ENCODE results near the gene GPR26. TPM values are rescaled to one million over a fixed set of nuclear protein-coding genes. Genes with fewer than 3 reads are reported as not detected.

The GPR26 gene
- total and polyA plus RNA-seq, 11 donors = not detected

GRCh38 chr10:123715546-123715945 is 49.4 kb downstream of the GPR26 start:
- intact Hi-C loops (cut with DNase I) = no loop called here
- DNase-seq (no peak), ATAC-seq (no peak)
- TF ChIP-seq CTCF (IDR thresholded peaks at IDR 0.05) (no peak), POLR2A (IDR thresholded peaks at IDR 0.05) (no peak)
- H3K36me3 ChIP-seq = no peaks in the 10 kb centered on the region
- 61 to 69% (median 64%) methylated on average over 2 of the region's 2 CpGs for WGBS, 4 donors
- H3K4me3 ChIP-seq = no peak overlapping the region
- peaks cover 0 to 13% (median 0%) of the 10 kb centered on the region in 12 donors for H3K9me3 ChIP-seq
- no peak overlapping the region for H3K27ac ChIP-seq
- no peaks in the 10 kb centered on the region for H3K4me1 ChIP-seq
- H3K27me3 ChIP-seq = peaks cover 0 to under 1% (median 0%) of the 10 kb centered on the region in 9 donors

- no peak for DNase-seq
- Histone ChIP-seq H3K4me1 (no peaks in the 10 kb centered on the region), H3K9me3 (peaks cover 0 to 13% (median 0%) of the 10 kb centered on the region in 12 donors), H3K36me3 (no peaks in the 10 kb centered on the region), H3K27ac (no peak overlapping the region), H3K4me3 (no peak overlapping the region), H3K27me3 (no peaks in the 10 kb centered on the region)
- no peak for TF ChIP-seq CTCF (IDR thresholded peaks at IDR 0.05)
- no peak for TF ChIP-seq POLR2A (IDR thresholded peaks at IDR 0.05)
- ATAC-seq = no peak
- intact Hi-C loops (cut with DNase I) = no loop called here
- WGBS, 4 donors = 79 to 97% (median 92%) methylated on average over 4 of the region's 4 CpGs
Measured at GRCh38 chr10:123717336-123717735, 51.2 kb downstream of the GPR26 start.

- TF ChIP-seq CTCF (IDR thresholded peaks at IDR 0.05) (no peak), POLR2A (IDR thresholded peaks at IDR 0.05) (no peak)
- Histone ChIP-seq H3K36me3 (no peaks in the 10 kb centered on the region), H3K4me1 (no peaks in the 10 kb centered on the region), H3K27ac (no peak overlapping the region), H3K9me3 (peaks cover 0 to 13% (median 0%) of the 10 kb centered on the region in 12 donors), H3K27me3 (no peaks in the 10 kb centered on the region), H3K4me3 (no peak overlapping the region)
- DNase-seq (no peak), ATAC-seq (no peak)
- 70 to 91% (median 75%) methylated on average over 4 of the region's 4 CpGs for WGBS, 4 donors
- intact Hi-C loops (cut with DNase I) = no loop called here
Measured at GRCh38 chr10:123718544-123719060, 52.4 kb downstream of the GPR26 start.

- Histone ChIP-seq H3K36me3 (no peaks in the 10 kb centered on the region), H3K9me3 (peaks cover 0 to 13% (median 0%) of the 10 kb centered on the region in 12 donors), H3K4me1 (no peaks in the 10 kb centered on the region), H3K27me3 (no peaks in the 10 kb centered on the region), H3K27ac (no peak overlapping the region), H3K4me3 (no peak overlapping the region)
- TF ChIP-seq CTCF (IDR thresholded peaks at IDR 0.05) (no peak), POLR2A (IDR thresholded peaks at IDR 0.05) (no peak)
- intact Hi-C loops (cut with DNase I) = no loop called here
- DNase-seq (no peak), ATAC-seq (no peak)
- 57 to 79% (median 74%) methylated on average over 3 of the region's 3 CpGs for WGBS, 4 donors
Measured at GRCh38 chr10:123720536-123720935, 54.4 kb downstream of the GPR26 start.
